HEK293 (cell line): ENCODE measurements around the gene ILF3.

Source experiments
- CTCF ChIA-PET: fragments of 350-600 bp; formaldehyde crosslinking; extraction: SDS; loops from one replicate; lab custom pipeline; 2021; ENCODE audit warnings: antibody characterized with exemption; lab: Yijun Ruan, JAX
- POLR2A ChIA-PET: fragments of 300-600 bp; formaldehyde crosslinking; extraction: SDS; loops from one replicate; lab custom pipeline; 2020; ENCODE audit warnings: antibody characterized with exemption, inconsistent platforms; lab: Yijun Ruan, JAX
- H3K27ac ChIP-seq: fragments of 200-500 bp; sonication (Bioruptor generic); 2 replicates; pipeline ENCODE4 v1.5.1; 2014; ENCODE audit warnings: low read depth, low read length, control low read depth, inconsistent platforms; ENCODE audit errors: extremely low read depth
- H3K36me3 ChIP-seq, 2 experiments: fragments of 200-500 bp in 1 of 2; sonication (Bioruptor generic) in 1 of 2; 1 replicate in 1 of 2; 2 replicates in 1 of 2; pipeline ENCODE4 v1.5.1; 2014 to 2017; ENCODE audit warnings: inconsistent platforms in 2 of 2, low read length in 2 of 2; ENCODE audit not compliant: control insufficient read depth in 2 of 2, insufficient read depth in 1 of 2
- H3K4me1 ChIP-seq: fragments of 200-500 bp; sonication (Bioruptor generic); 2 replicates; pipeline ENCODE4 v1.5.1; 2014; ENCODE audit warnings: mild to moderate bottlenecking, low read length, inconsistent platforms; ENCODE audit not compliant: control insufficient read depth, insufficient read depth
- H3K4me3 ChIP-seq: 2 replicates; pipeline ENCODE4 v1.5.1; 2011; ENCODE audit warnings: low read depth, mild to moderate bottlenecking, control low read depth, low read length, moderate library complexity
- H3K9me3 ChIP-seq: fragments of 200-500 bp; sonication (Bioruptor generic); 2 replicates; pipeline ENCODE4 v1.5.1; 2014; ENCODE audit warnings: low read depth, low read length, inconsistent platforms; ENCODE audit not compliant: control insufficient read depth, insufficient read depth
- GLI2 ChIP-seq: fragments of 450-650 bp; formaldehyde crosslinking; IDR thresholded peaks from 2 replicates; pipeline ENCODE4; 2017; ENCODE audit warnings: missing biosample characterization, missing genetic modification characterization, low read depth, borderline replicate concordance
- HOXC10 ChIP-seq: sonication (generic); formaldehyde crosslinking; IDR thresholded peaks from 2 replicates; pipeline ENCODE4 v1.8.1; 2023; ENCODE audit warnings: mild to moderate bottlenecking, missing genetic modification reagents
- IKZF3 ChIP-seq: fragments of 450-650 bp; IDR thresholded peaks from 2 replicates; pipeline ENCODE4 v1.5.0; 2018; ENCODE audit warnings: missing biosample characterization, mild to moderate bottlenecking, missing genetic modification characterization, moderate library complexity
- KLF1 ChIP-seq: fragments of 450-650 bp; formaldehyde crosslinking; IDR thresholded peaks from 2 replicates; pipeline ENCODE4 v1.5.1; 2016; ENCODE audit warnings: missing biosample characterization, missing genetic modification characterization
- KLF16 ChIP-seq: fragments of 450-650 bp; formaldehyde crosslinking; IDR thresholded peaks from 2 replicates; pipeline ENCODE4 v1.5.1; 2017; ENCODE audit warnings: missing biosample characterization, missing genetic modification characterization
- MZF1 ChIP-seq: fragments of 450-650 bp; formaldehyde crosslinking; IDR thresholded peaks from 2 replicates; pipeline ENCODE4 v1.5.1; 2017; ENCODE audit warnings: missing biosample characterization, missing genetic modification characterization, borderline replicate concordance
- PRDM6 ChIP-seq: fragments of 450-650 bp; formaldehyde crosslinking; IDR thresholded peaks from 2 replicates; pipeline ENCODE4 v1.5.1; 2017; ENCODE audit warnings: missing biosample characterization, missing genetic modification characterization
- REPIN1 ChIP-seq: fragments of 450-650 bp; formaldehyde crosslinking; IDR thresholded peaks from 2 replicates; pipeline ENCODE4 v1.5.1; 2017; ENCODE audit warnings: missing biosample characterization, missing genetic modification characterization, low read depth
- TRIM28 ChIP-seq: IDR thresholded peaks from 2 replicates; pipeline ENCODE4 v1.6.1; 2011; ENCODE audit warnings: low read length, control low read depth, borderline replicate concordance
- YY1 ChIP-seq: fragments of 450-650 bp; formaldehyde crosslinking; IDR thresholded peaks from 2 replicates; pipeline ENCODE4 v1.5.1; 2018; ENCODE audit warnings: missing biosample characterization, missing genetic modification characterization
- ZFP3 ChIP-seq: fragments of 450-650 bp; formaldehyde crosslinking; IDR thresholded peaks from 2 replicates; pipeline ENCODE4 v1.5.1; 2016; ENCODE audit warnings: low read depth, missing biosample characterization, missing genetic modification characterization
- ZFP41 ChIP-seq: fragments of 450-650 bp; formaldehyde crosslinking; IDR thresholded peaks from 2 replicates; pipeline ENCODE4 v1.5.1; 2016; ENCODE audit warnings: missing biosample characterization, missing genetic modification characterization, borderline replicate concordance
- ZNF10 ChIP-seq: fragments of 450-650 bp; formaldehyde crosslinking; IDR thresholded peaks from 2 replicates; pipeline ENCODE4 v1.5.1; 2017; ENCODE audit warnings: missing biosample characterization, missing genetic modification characterization
- ZNF121 ChIP-seq: fragments of 450-650 bp; formaldehyde crosslinking; IDR thresholded peaks from 2 replicates; pipeline ENCODE4 v1.5.1; 2016; ENCODE audit warnings: missing biosample characterization, missing genetic modification characterization
- ZNF133 ChIP-seq: fragments of 450-650 bp; formaldehyde crosslinking; IDR thresholded peaks from 2 replicates; pipeline ENCODE4 v1.5.1; 2016; ENCODE audit warnings: missing biosample characterization, missing genetic modification characterization
- ZNF16 ChIP-seq: fragments of 450-650 bp; formaldehyde crosslinking; IDR thresholded peaks from 2 replicates; pipeline ENCODE4 v1.5.1; 2016; ENCODE audit warnings: low read depth, missing biosample characterization, missing genetic modification characterization
- ZNF174 ChIP-seq: fragments of 450-650 bp; formaldehyde crosslinking; IDR thresholded peaks from 2 replicates; pipeline ENCODE4 v1.5.0; 2017; ENCODE audit warnings: missing biosample characterization, mild to moderate bottlenecking, missing genetic modification characterization
- ZNF2 ChIP-seq: fragments of 450-650 bp; formaldehyde crosslinking; IDR thresholded peaks from 2 replicates; pipeline ENCODE4 v1.5.1; 2016; ENCODE audit warnings: missing biosample characterization, missing genetic modification characterization
- ZNF24 ChIP-seq: fragments of 450-650 bp; formaldehyde crosslinking; IDR thresholded peaks from 2 replicates; pipeline ENCODE4 v1.5.1; 2016; ENCODE audit warnings: missing biosample characterization, missing genetic modification characterization
- ZNF335 ChIP-seq: fragments of 450-650 bp; formaldehyde crosslinking; conservative IDR thresholded peaks from 2 replicates; pipeline ENCODE4 v1.5.1; 2016; ENCODE audit warnings: missing biosample characterization, missing genetic modification characterization
- ZNF37A ChIP-seq: fragments of 450-650 bp; IDR thresholded peaks from 2 replicates; pipeline ENCODE4 v1.5.1; 2018; ENCODE audit warnings: missing biosample characterization, missing genetic modification characterization
- ZNF514 ChIP-seq: fragments of 450-650 bp; formaldehyde crosslinking; IDR thresholded peaks from 2 replicates; pipeline ENCODE4 v1.5.1; 2016; ENCODE audit warnings: missing biosample characterization, missing genetic modification characterization
- ZNF621 ChIP-seq: fragments of 450-650 bp; formaldehyde crosslinking; IDR thresholded peaks from 2 replicates; pipeline ENCODE4 v1.5.1; 2017; ENCODE audit warnings: missing biosample characterization, missing genetic modification characterization
- ZNF626 ChIP-seq: fragments of 450-650 bp; sonication (Bioruptor Pico); formaldehyde crosslinking; IDR thresholded peaks from 2 replicates; pipeline ENCODE4 v1.5.1; 2018; ENCODE audit warnings: missing biosample characterization, missing genetic modification characterization, inconsistent platforms
- ZNF654 ChIP-seq: fragments of 450-650 bp; formaldehyde crosslinking; IDR thresholded peaks from 2 replicates; pipeline ENCODE4 v1.5.1; 2016; ENCODE audit warnings: low read depth, missing biosample characterization, missing genetic modification characterization
- ZNF660 ChIP-seq: fragments of 450-650 bp; IDR thresholded peaks from 2 replicates; pipeline ENCODE4 v1.5.1; 2018; ENCODE audit warnings: missing biosample characterization, mild to moderate bottlenecking, missing genetic modification characterization
- ZNF777 ChIP-seq: fragments of 450-650 bp; formaldehyde crosslinking; IDR thresholded peaks from 2 replicates; pipeline ENCODE4 v1.5.1; 2017; ENCODE audit warnings: missing biosample characterization, missing genetic modification characterization, borderline replicate concordance
- ZNF785 ChIP-seq: fragments of 450-650 bp; formaldehyde crosslinking; IDR thresholded peaks from 2 replicates; pipeline ENCODE4 v1.5.1; 2016; ENCODE audit warnings: missing biosample characterization, missing genetic modification characterization
- ZNF791 ChIP-seq: fragments of 450-650 bp; formaldehyde crosslinking; IDR thresholded peaks from 2 replicates; pipeline ENCODE4 v1.5.1; 2016; ENCODE audit warnings: missing biosample characterization, missing genetic modification characterization
- ZNF843 ChIP-seq: fragments of 450-650 bp; formaldehyde crosslinking; IDR thresholded peaks from 2 replicates; pipeline ENCODE4 v1.5.1; 2016; ENCODE audit warnings: missing biosample characterization, missing genetic modification characterization
- TF ChIP-seq, protein P1 (sequence below): fragments of 450-650 bp; formaldehyde crosslinking; IDR thresholded peaks from 2 replicates; pipeline ENCODE4 v1.5.1; 2016; ENCODE audit warnings: missing biosample characterization, missing genetic modification characterization
- TF ChIP-seq, protein P2 (sequence below): fragments of 450-650 bp; formaldehyde crosslinking; IDR thresholded peaks from 2 replicates; pipeline ENCODE4 v1.5.1; 2017; ENCODE audit warnings: missing biosample characterization, missing genetic modification characterization

ILF3 gene

DNA sequence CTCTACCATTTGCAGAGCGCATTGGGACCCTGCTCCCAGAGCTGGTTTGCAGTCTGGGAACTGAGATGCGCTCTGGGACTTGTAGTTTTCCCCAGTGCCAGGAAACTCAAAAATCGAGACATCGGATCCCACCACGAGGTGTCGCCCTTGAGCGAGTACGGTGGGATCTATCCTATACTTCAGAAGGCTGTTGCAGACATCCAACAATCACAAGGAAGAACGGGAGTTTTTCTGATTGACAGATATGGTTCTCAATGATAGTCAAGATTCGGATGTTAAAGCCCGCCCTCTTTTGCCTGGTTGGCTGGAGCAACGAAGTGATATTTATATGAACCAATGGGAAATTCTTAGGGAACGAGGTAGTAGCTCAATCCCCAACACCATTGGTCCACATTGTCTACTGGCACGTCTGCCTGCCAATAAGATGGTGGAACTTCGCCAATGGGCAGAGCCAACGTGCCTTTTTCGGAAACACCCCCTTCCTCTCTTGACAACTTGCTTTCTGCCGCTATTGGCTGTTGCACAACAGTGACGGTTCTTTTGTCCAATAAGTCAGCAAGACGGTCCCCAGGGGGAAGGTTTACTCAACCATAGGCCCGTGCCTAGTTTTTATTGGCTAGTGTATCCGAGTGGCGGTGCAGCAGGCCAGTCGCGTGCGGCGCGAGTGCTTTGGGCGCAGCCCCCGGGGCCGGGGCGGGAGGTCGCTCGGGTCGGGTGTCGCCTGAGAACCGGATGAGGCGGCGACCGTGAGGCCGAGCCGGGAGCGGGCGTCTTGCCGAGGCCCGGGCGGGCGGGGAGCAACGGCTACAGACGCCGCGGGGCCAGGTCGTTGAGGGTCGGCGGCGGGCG lies 63.4 kb downstream of the ILF3 start, which contains the start of gene DNM2:
Gene DNM2 (plus strand): TSS at position 724 of the 849 bp plus-strand sequence. CDS start 164 bp downstream, outside the sequence.
- ChIA-PET CTCF (interaction anchor here (0.6 to 3.8 kb wide), 38 partner anchors 10 to 797 kb away, joined by 3 to 47 read pairs (median 4); partner anchors contain the start of genes QTRT1 and TMED1), POLR2A (interaction anchor here (0.6 to 3.6 kb wide), 14 partner anchors 11 to 300 kb away, joined by 3 to 39 read pairs (median 4); partner anchors contain the start of genes QTRT1 and TMED1)
- Histone ChIP-seq H3K4me3 (peak within 1 kb of the TSS; percentile 97), H3K4me1 (no peaks in the 10 kb centered on the region), H3K36me3 (peaks cover 0 to 34% of the 10 kb centered on the region in 2 experiments; a peak in 2 of 3 replicates), H3K27ac (peak within 1 kb of the TSS; percentile 78), H3K9me3 (no peaks in the 10 kb centered on the region)
- no peak for TF ChIP-seq ZNF785 (tag by site-specific recombination)
- TF ChIP-seq ZNF24 = 0 out of 2 replicates have a peak, but pooled peaks have one; percentile 18
- TF ChIP-seq ZNF335 (tag by site-specific recombination) = peak; percentile 83
- TF ChIP-seq ZNF16 = no peak
- no peak for TF ChIP-seq ZNF791
- TF ChIP-seq ZNF621 = 0 out of 2 replicates have a peak, but pooled peaks have one; percentile 54
- no peak for TF ChIP-seq ZFP3 (tag by site-specific recombination)
- TF ChIP-seq ZNF514 (tag by site-specific recombination) = no peak
- TF ChIP-seq ZNF174 = no peak
- TF ChIP-seq ZNF626 (tag by site-specific recombination) = no peak
- TF ChIP-seq ZNF777 = no peak
- TF ChIP-seq YY1 (tag by site-specific recombination) = no peak
- TF ChIP-seq IKZF3 (tag by site-specific recombination) = peak; percentile 99
- no peak for TF ChIP-seq REPIN1 (tag by site-specific recombination)
- peak; percentile 60; the same call in 1 of the 2 replicates for TF ChIP-seq ZNF660 (tag by site-specific recombination)
- TF ChIP-seq ZNF654 = peak; percentile 94
- TF ChIP-seq ZNF37A (tag by site-specific recombination) = no peak
- TF ChIP-seq KLF16 = no peak
- 0 out of 2 replicates have a peak, but pooled peaks have one; percentile 10 for TF ChIP-seq KLF1 (tag by site-specific recombination)
- no peak for TF ChIP-seq ZNF843 (tag by site-specific recombination)
- TF ChIP-seq, protein P1, sequence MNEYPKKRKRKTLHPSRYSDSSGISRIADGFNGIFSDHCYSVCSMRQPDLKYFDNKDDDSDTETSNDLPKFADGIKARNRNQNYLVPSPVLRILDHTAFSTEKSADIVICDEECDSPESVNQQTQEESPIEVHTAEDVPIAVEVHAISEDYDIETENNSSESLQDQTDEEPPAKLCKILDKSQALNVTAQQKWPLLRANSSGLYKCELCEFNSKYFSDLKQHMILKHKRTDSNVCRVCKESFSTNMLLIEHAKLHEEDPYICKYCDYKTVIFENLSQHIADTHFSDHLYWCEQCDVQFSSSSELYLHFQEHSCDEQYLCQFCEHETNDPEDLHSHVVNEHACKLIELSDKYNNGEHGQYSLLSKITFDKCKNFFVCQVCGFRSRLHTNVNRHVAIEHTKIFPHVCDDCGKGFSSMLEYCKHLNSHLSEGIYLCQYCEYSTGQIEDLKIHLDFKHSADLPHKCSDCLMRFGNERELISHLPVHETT (tag by site-specific recombination) = no peak
- no peak for TF ChIP-seq PRDM6 (tag by site-specific recombination)
- no peak for TF ChIP-seq ZFP41
- TF ChIP-seq ZNF10 = peak; percentile 58; the same call in 1 of the 2 replicates
- 0 out of 2 replicates have a peak, but pooled peaks have one; percentile 51 for TF ChIP-seq TRIM28
- TF ChIP-seq, protein P2, sequence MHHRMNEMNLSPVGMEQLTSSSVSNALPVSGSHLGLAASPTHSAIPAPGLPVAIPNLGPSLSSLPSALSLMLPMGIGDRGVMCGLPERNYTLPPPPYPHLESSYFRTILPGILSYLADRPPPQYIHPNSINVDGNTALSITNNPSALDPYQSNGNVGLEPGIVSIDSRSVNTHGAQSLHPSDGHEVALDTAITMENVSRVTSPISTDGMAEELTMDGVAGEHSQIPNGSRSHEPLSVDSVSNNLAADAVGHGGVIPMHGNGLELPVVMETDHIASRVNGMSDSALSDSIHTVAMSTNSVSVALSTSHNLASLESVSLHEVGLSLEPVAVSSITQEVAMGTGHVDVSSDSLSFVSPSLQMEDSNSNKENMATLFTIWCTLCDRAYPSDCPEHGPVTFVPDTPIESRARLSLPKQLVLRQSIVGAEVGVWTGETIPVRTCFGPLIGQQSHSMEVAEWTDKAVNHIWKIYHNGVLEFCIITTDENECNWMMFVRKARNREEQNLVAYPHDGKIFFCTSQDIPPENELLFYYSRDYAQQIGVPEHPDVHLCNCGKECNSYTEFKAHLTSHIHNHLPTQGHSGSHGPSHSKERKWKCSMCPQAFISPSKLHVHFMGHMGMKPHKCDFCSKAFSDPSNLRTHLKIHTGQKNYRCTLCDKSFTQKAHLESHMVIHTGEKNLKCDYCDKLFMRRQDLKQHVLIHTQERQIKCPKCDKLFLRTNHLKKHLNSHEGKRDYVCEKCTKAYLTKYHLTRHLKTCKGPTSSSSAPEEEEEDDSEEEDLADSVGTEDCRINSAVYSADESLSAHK = no peak
- no peak for TF ChIP-seq ZNF121 (tag by site-specific recombination)
- no peak for TF ChIP-seq ZNF2 (tag by site-specific recombination)
- no peak for TF ChIP-seq MZF1 (tag by site-specific recombination)
- TF ChIP-seq GLI2 (tag by site-specific recombination) = no peak
- no peak for TF ChIP-seq HOXC10
- TF ChIP-seq ZNF133 = no peak
